Urinary bladder (tissue), 4 donors: ENCODE results near the gene FAM229A. TPM values are rescaled to one million over a fixed set of nuclear protein-coding genes. Genes with fewer than 3 reads are reported as not detected.

Experiments used
- DNase-seq: peaks from one replicate; pipeline ENCODE4 v3.0.0-alpha.2; 2015; ENCODE audit errors: extremely low spot score
- H3K27ac ChIP-seq: one replicate; pipeline ENCODE4 v1.5.1; 2013; ENCODE audit warnings: low read depth, mild to moderate bottlenecking, moderate library complexity
- H3K36me3 ChIP-seq: one replicate; pipeline ENCODE4 v1.6.1; 2013; ENCODE audit warnings: mild to moderate bottlenecking, moderate library complexity; ENCODE audit not compliant: insufficient read depth
- H3K4me1 ChIP-seq: one replicate; pipeline ENCODE4 v1.6.1; 2013; ENCODE audit warnings: mild to moderate bottlenecking, moderate library complexity; ENCODE audit not compliant: insufficient read depth
- H3K4me3 ChIP-seq: one replicate; pipeline ENCODE4 v1.5.1; 2013; ENCODE audit warnings: low read depth, low read length
- WGBS: extraction: QIAGEN DNeasy Blood & Tissue Kit; methylation state at CpG from one replicate; pipeline ENCODE4 v1.1.7; 2013; 5-methylcytosine and 5-hydroxymethylcytosine counted together
- polyA plus RNA-seq: library from polyadenylated mRNA; stranded (reverse); fragments of 200-250 nt; gene quantifications from one replicate; pipeline ENCODE4 v1.2.3, GENCODE V29; 2013
- total RNA-seq: library from RNA; depleted of rRNA; stranded (reverse); fragments of >200 nt; gene quantifications from one replicate; pipeline ENCODE4 v1.2.3, GENCODE V29; 2014
- donor health status: healthy with polysubstance abuse.
- donor health status: healthy.

The FAM229A gene
- total and polyA plus RNA-seq, 2 donors = 3.2 to 7.3 TPM

DNA sequence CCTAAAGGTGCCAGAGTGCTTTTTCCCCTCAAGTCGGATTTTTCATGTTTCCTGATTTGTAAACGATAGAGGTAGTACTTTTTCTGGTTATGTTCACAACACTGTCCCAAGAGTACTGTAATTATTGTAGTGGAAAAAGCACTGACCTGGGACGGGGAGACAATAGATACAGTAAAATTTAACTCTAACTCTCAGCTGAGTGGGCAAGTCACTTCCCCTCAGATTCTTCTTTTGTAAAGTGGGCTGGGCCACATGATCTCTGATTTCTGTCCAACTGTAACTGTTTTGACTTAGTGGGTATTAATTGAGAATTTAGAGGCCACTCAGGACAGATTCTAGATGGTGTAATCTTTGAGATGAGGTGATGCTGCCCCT, 45.4 kb downstream of the FAM229A start:
- 77% methylated on average over 3 of the region's 3 CpGs for WGBS
- Histone ChIP-seq H3K27ac (no peak overlapping the region), H3K4me3 (no peak overlapping the region), H3K4me1 (no peaks in the 10 kb centered on the region), H3K36me3 (peaks cover 2% of the 10 kb centered on the region)
- no peak for DNase-seq

DNA sequence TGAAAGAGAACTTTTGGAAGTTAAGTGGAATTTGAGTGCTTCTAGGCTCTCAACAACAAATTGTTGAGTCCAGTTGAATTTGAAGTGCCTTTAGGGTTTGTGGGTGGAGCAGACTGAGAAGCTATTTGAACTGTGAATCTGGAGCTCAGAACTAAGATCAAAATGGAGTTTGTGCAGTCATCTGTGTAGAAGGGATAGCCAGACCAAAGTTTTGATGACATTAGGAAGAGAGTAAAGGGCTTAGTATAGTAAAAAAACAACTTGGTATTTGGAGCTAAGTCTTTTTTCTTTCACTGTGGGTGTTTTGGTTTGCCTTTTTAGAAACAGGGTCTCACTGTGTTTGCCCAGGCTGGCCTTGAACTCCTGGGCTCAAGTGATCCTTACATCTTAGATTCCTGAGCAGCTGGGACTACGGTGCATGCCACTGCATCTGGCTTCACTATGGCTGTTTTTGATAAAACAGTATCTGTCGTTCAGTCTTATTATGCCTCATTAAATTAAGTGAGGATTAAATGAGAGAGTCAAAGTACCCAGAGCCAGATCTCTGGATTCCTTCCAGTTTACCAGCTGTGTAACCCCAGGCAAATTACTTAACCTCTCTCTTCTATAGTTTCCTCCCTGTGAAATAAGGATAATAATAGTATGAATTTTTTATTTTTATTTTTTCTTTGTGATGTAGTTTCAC, 50.4 kb downstream of the FAM229A start:
- no peak for DNase-seq
- Histone ChIP-seq H3K4me1 (no peaks in the 10 kb centered on the region), H3K36me3 (peaks cover 2% of the 10 kb centered on the region), H3K4me3 (no peak overlapping the region), H3K27ac (no peak overlapping the region)
- 49% methylated on average over 2 of the region's 2 CpGs for WGBS

Other genes with a start within 250 kb of the FAM229A start
- 42.8 TPM for gene TXLNA, start 182.8 kb downstream of the FAM229A start, total RNA-seq
- gene TXLNA, start 182.8 kb downstream of the FAM229A start, polyA plus RNA-seq = 33.0 TPM
- gene CCDC28B, start 161.9 kb downstream of the FAM229A start, total RNA-seq = 17.3 TPM
- 16.4 TPM for gene CCDC28B, start 161.9 kb downstream of the FAM229A start, polyA plus RNA-seq
- 3.2 TPM for gene IQCC, start 156.8 kb downstream of the FAM229A start, total RNA-seq
- 1.8 TPM for gene IQCC, start 156.8 kb downstream of the FAM229A start, polyA plus RNA-seq
- not detected for gene DCDC2B, start 153.4 kb downstream of the FAM229A start, total RNA-seq
- not detected for gene DCDC2B, start 153.4 kb downstream of the FAM229A start, polyA plus RNA-seq
- 16.1 TPM for gene TMEM234, start 140.1 kb downstream of the FAM229A start, total RNA-seq
- 12.5 TPM for gene TMEM234, start 140.1 kb downstream of the FAM229A start, polyA plus RNA-seq
- gene EIF3I, start 140.1 kb downstream of the FAM229A start, total RNA-seq = 102 TPM
- 177 TPM for gene EIF3I, start 140.1 kb downstream of the FAM229A start, polyA plus RNA-seq
- 2.5 TPM for gene FAM167B, start 115.3 kb downstream of the FAM229A start, total RNA-seq
- 8.2 TPM for gene FAM167B, start 115.3 kb downstream of the FAM229A start, polyA plus RNA-seq
- gene LCK, start 111.2 kb downstream of the FAM229A start, total RNA-seq = 0.90 TPM
- gene LCK, start 111.2 kb downstream of the FAM229A start, polyA plus RNA-seq = 2.1 TPM
- 59.7 TPM for gene HDAC1, start 70.4 kb downstream of the FAM229A start, total RNA-seq
- 73.6 TPM for gene HDAC1, start 70.4 kb downstream of the FAM229A start, polyA plus RNA-seq
- gene MARCKSL1, start 26.3 kb downstream of the FAM229A start, total RNA-seq = 27.9 TPM
- gene MARCKSL1, start 26.3 kb downstream of the FAM229A start, polyA plus RNA-seq = 28.5 TPM
- 0.79 TPM for gene TSSK3, start 54 bp upstream of the FAM229A start, total RNA-seq
- 0.73 TPM for gene TSSK3, start 54 bp upstream of the FAM229A start, polyA plus RNA-seq
- gene BSDC1, start 32.0 kb upstream of the FAM229A start, total RNA-seq = 53.3 TPM
- gene BSDC1, start 32.0 kb upstream of the FAM229A start, polyA plus RNA-seq = 50.4 TPM
- 0.79 TPM for gene ZBTB8B, start 102.6 kb upstream of the FAM229A start, total RNA-seq
- gene ZBTB8B, start 102.6 kb upstream of the FAM229A start, polyA plus RNA-seq = 0.04 TPM
- 30.1 TPM for gene ZBTB8A, start 176.9 kb upstream of the FAM229A start, total RNA-seq
- gene ZBTB8A, start 176.9 kb upstream of the FAM229A start, polyA plus RNA-seq = 7.4 TPM